ENCODE results near the gene WEE1.

WEE1 gene

GRCh38 chr11:9550191-9550628, 23.3 kb upstream of the WEE1 start:
- H3K27ac Mint-ChIP-seq = no peak overlapping the region
- H3K27me3 Mint-ChIP-seq = no peaks in the 10 kb centered on the region
- no peak overlapping the region for H3K4me3 Mint-ChIP-seq
- H3K9me3 Mint-ChIP-seq = no peaks in the 10 kb centered on the region
- peaks cover 3% of the 10 kb centered on the region for H3K36me3 Mint-ChIP-seq
- H3K4me1 Mint-ChIP-seq = peaks cover 7% of the 10 kb centered on the region
- ATAC-seq = no peak

- Mint-ChIP-seq H3K27me3 (no peaks in the 10 kb centered on the region), H3K9me3 (peaks cover 11% of the 10 kb centered on the region), H3K4me1 (peaks cover 16% of the 10 kb centered on the region), H3K4me3 (no peak overlapping the region), H3K27ac (no peak overlapping the region), H3K36me3 (peaks cover 37% of the 10 kb centered on the region)
- ATAC-seq = no peak
Observed at GRCh38 chr11:9561279-9561982, 12.0 kb upstream of the WEE1 start.

- Mint-ChIP-seq H3K36me3 (peaks cover 24% of the 10 kb centered on the region), H3K4me1 (peaks cover 19% of the 10 kb centered on the region), H3K27ac (no peak overlapping the region), H3K27me3 (no peaks in the 10 kb centered on the region), H3K4me3 (no peak overlapping the region), H3K9me3 (peaks cover 11% of the 10 kb centered on the region)
- ATAC-seq = no peak
Observed at GRCh38 chr11:9562716-9563115, 10.8 kb upstream of the WEE1 start.

- H3K36me3 Mint-ChIP-seq = peaks cover 24% of the 10 kb centered on the region
- no peak overlapping the region for H3K4me3 Mint-ChIP-seq
- H3K27me3 Mint-ChIP-seq = no peaks in the 10 kb centered on the region
- H3K4me1 Mint-ChIP-seq = peaks cover 23% of the 10 kb centered on the region
- ATAC-seq = no peak
- H3K9me3 Mint-ChIP-seq = peaks cover 11% of the 10 kb centered on the region
- H3K27ac Mint-ChIP-seq = no peak overlapping the region
Observed at GRCh38 chr11:9563196-9563730, 10.2 kb upstream of the WEE1 start.

- Mint-ChIP-seq H3K4me1 (peaks cover 50% of the 10 kb centered on the region), H3K27me3 (no peaks in the 10 kb centered on the region), H3K4me3 (no peak overlapping the region), H3K36me3 (peaks cover 15% of the 10 kb centered on the region), H3K27ac (peak overlapping the region; percentile 76), H3K9me3 (peaks cover 5% of the 10 kb centered on the region)
- peak; percentile 90 for ATAC-seq
Observed at GRCh38 chr11:9565822-9566560, 7.5 kb upstream of the WEE1 start.

GRCh38 chr11:9566561-9567063, 6.9 kb upstream of the WEE1 start:
- ATAC-seq = no peak
- H3K4me3 Mint-ChIP-seq = no peak overlapping the region
- peak overlapping the region; percentile 76 for H3K27ac Mint-ChIP-seq
- H3K4me1 Mint-ChIP-seq = peaks cover 52% of the 10 kb centered on the region
- H3K9me3 Mint-ChIP-seq = peaks cover 2% of the 10 kb centered on the region
- H3K27me3 Mint-ChIP-seq = no peaks in the 10 kb centered on the region
- peaks cover 10% of the 10 kb centered on the region for H3K36me3 Mint-ChIP-seq

GRCh38 chr11:9567401-9567800, 6.1 kb upstream of the WEE1 start:
- Mint-ChIP-seq H3K9me3 (no peaks in the 10 kb centered on the region), H3K4me3 (no peak overlapping the region), H3K4me1 (peaks cover 59% of the 10 kb centered on the region), H3K27me3 (no peaks in the 10 kb centered on the region), H3K27ac (peak overlapping the region; percentile 81), H3K36me3 (peaks cover 2% of the 10 kb centered on the region)
- no peak for ATAC-seq

GRCh38 chr11:9568161-9568853, 5.2 kb upstream of the WEE1 start:
- H3K4me1 Mint-ChIP-seq = peaks cover 62% of the 10 kb centered on the region
- H3K9me3 Mint-ChIP-seq = no peaks in the 10 kb centered on the region
- ATAC-seq = no peak
- H3K27me3 Mint-ChIP-seq = no peaks in the 10 kb centered on the region
- no peaks in the 10 kb centered on the region for H3K36me3 Mint-ChIP-seq
- no peak overlapping the region for H3K4me3 Mint-ChIP-seq
- peak overlapping the region; percentile 81 for H3K27ac Mint-ChIP-seq

- Mint-ChIP-seq H3K4me3 (no peak overlapping the region), H3K4me1 (peaks cover 62% of the 10 kb centered on the region), H3K27ac (peak overlapping the region; percentile 81)
Observed at GRCh38 chr11:9568854-9569587, 4.4 kb upstream of the WEE1 start.

GRCh38 chr11:9569588-9570164, 3.8 kb upstream of the WEE1 start:
- no peak for ATAC-seq
- Mint-ChIP-seq H3K27ac (peak overlapping the region; percentile 81), H3K4me3 (no peak overlapping the region)

More at GRCh38 chr11:9568854-9569587, 4.4 kb upstream of the WEE1 start:
- Mint-ChIP-seq H3K36me3 (no peaks in the 10 kb centered on the region), H3K27me3 (no peaks in the 10 kb centered on the region), H3K9me3 (no peaks in the 10 kb centered on the region)
- no peak for ATAC-seq

GRCh38 chr11:9570313-9571025, 3.0 kb upstream of the WEE1 start:
- Mint-ChIP-seq H3K4me1 (peaks cover 61% of the 10 kb centered on the region), H3K36me3 (peaks cover 10% of the 10 kb centered on the region), H3K9me3 (no peaks in the 10 kb centered on the region), H3K27me3 (no peaks in the 10 kb centered on the region), H3K27ac (peak overlapping the region; percentile 81), H3K4me3 (no peak overlapping the region)
- ATAC-seq = no peak

More at GRCh38 chr11:9569588-9570164, 3.8 kb upstream of the WEE1 start:
- no peaks in the 10 kb centered on the region for H3K9me3 Mint-ChIP-seq
- H3K36me3 Mint-ChIP-seq = peaks cover 2% of the 10 kb centered on the region
- H3K4me1 Mint-ChIP-seq = peaks cover 61% of the 10 kb centered on the region
- H3K27me3 Mint-ChIP-seq = no peaks in the 10 kb centered on the region

- no peaks in the 10 kb centered on the region for H3K27me3 Mint-ChIP-seq
Observed at GRCh38 chr11:9571071-9571762, 2.3 kb upstream of the WEE1 start.

GRCh38 chr11:9571763-9572115, 1.7 kb upstream of the WEE1 start:
- peaks cover 15% of the 10 kb centered on the region for H3K36me3 Mint-ChIP-seq
- peak overlapping the region; percentile 92 for H3K4me3 Mint-ChIP-seq
- H3K4me1 Mint-ChIP-seq = peaks cover 58% of the 10 kb centered on the region
- ATAC-seq = no peak
- no peaks in the 10 kb centered on the region for H3K9me3 Mint-ChIP-seq
- no peaks in the 10 kb centered on the region for H3K27me3 Mint-ChIP-seq
- H3K27ac Mint-ChIP-seq = peak overlapping the region; percentile 81

More at GRCh38 chr11:9571071-9571762, 2.3 kb upstream of the WEE1 start:
- no peak for ATAC-seq
- H3K36me3 Mint-ChIP-seq = peaks cover 15% of the 10 kb centered on the region
- peak overlapping the region; percentile 92 for H3K4me3 Mint-ChIP-seq
- H3K27ac Mint-ChIP-seq = peak overlapping the region; percentile 81
- no peaks in the 10 kb centered on the region for H3K9me3 Mint-ChIP-seq
- peaks cover 59% of the 10 kb centered on the region for H3K4me1 Mint-ChIP-seq
